ENCODE results near the gene LSS. TPM values are rescaled to one million over a fixed set of nuclear protein-coding genes. Genes with fewer than 3 reads are reported as not detected.

Gene LSS
- total and polyA plus RNA-seq, 4 donors = 27.6 to 194 (median 89.3) TPM

GRCh38 chr21:46199436-46200373 is 28.9 kb downstream of the LSS start:
- no peaks in the 10 kb centered on the region for H3K9me3 ChIP-seq (ENCODE audit: control insufficient read depth in 4 of 4, low read length in 3 of 4)
- H3K4me3 ChIP-seq (ENCODE audit: low read depth in 1 of 3, low read length in 3 of 3) = no peak overlapping the region
- H3K4me1 ChIP-seq (ENCODE audit: control insufficient read depth in 4 of 4, insufficient read depth in 4 of 4, low read length in 3 of 4) = no peaks in the 10 kb centered on the region
- no peaks in the 10 kb centered on the region for H3K27me3 ChIP-seq (ENCODE audit: control insufficient read depth in 4 of 4, insufficient read depth in 4 of 4, low read length in 3 of 4)
- 79% methylated on average over 13 of the region's 13 CpGs for WGBS
- peaks cover 8 to 55% (median 35%) of the 10 kb centered on the region in 4 donors for H3K36me3 ChIP-seq (ENCODE audit: control insufficient read depth in 4 of 4, insufficient read depth in 3 of 4, low read depth in 1 of 4, low read length in 3 of 4)
- no peak for DNase-seq (ENCODE audit: low spot score)
- H3K9ac ChIP-seq (ENCODE audit: low read depth in 1 of 2, low read length in 2 of 2) = no peak overlapping the region
- H3K27ac ChIP-seq (ENCODE audit: low read depth in 1 of 2, low read length in 2 of 2) = no peak overlapping the region
- no peak for TF ChIP-seq FOXA1 (IDR thresholded peaks at IDR 0.05)
- no peak for TF ChIP-seq TAF1 (conservative IDR thresholded peaks at IDR 0.05)

- no peak for DNase-seq (ENCODE audit: low spot score)
- no peak overlapping the region for H3K9ac ChIP-seq (ENCODE audit: low read depth in 1 of 2, low read length in 2 of 2)
- H3K27ac ChIP-seq (ENCODE audit: low read depth in 1 of 2, low read length in 2 of 2) = no peak overlapping the region
- H3K4me1 ChIP-seq (ENCODE audit: control insufficient read depth in 4 of 4, insufficient read depth in 4 of 4, low read length in 3 of 4) = no peaks in the 10 kb centered on the region
- H3K4me3 ChIP-seq (ENCODE audit: low read depth in 1 of 3, low read length in 3 of 3) = no peak overlapping the region
- no peak for TF ChIP-seq SP1 (IDR thresholded peaks at IDR 0.05)
- TF ChIP-seq TAF1 (conservative IDR thresholded peaks at IDR 0.05) = no peak
- no peak for TF ChIP-seq YY1 (IDR thresholded peaks at IDR 0.05)
- TF ChIP-seq FOXA2 (IDR thresholded peaks at IDR 0.05) = no peak
- no peak for TF ChIP-seq CTCF (IDR thresholded peaks at IDR 0.05; ENCODE audit: low read depth, low read length, missing input control)
- no peak for TF ChIP-seq JUND (IDR thresholded peaks at IDR 0.05)
- no peak for TF ChIP-seq GABPA (IDR thresholded peaks at IDR 0.05 in 1 of 2, conservative IDR thresholded peaks at IDR 0.05 in 1 of 2)
- TF ChIP-seq NR2F2 (IDR thresholded peaks at IDR 0.05) = no peak
- no peak for TF ChIP-seq ZBTB33 (IDR thresholded peaks at IDR 0.05)
- no peak for TF ChIP-seq ATF3 (IDR thresholded peaks at IDR 0.05)
- no peak for TF ChIP-seq MAX (IDR thresholded peaks at IDR 0.05)
- TF ChIP-seq FOXA1 (IDR thresholded peaks at IDR 0.05) = no peak
- TF ChIP-seq RXRA (IDR thresholded peaks at IDR 0.05) = no peak
- TF ChIP-seq RAD21 (IDR thresholded peaks at IDR 0.05) = no peak
- TF ChIP-seq HNF4A (conservative IDR thresholded peaks at IDR 0.05) = no peak
- TF ChIP-seq REST (IDR thresholded peaks at IDR 0.05) = no peak
- TF ChIP-seq EGR1 (IDR thresholded peaks at IDR 0.05; ENCODE audit: low read depth in 2 of 2) = no peak
- TF ChIP-seq HNF4G (IDR thresholded peaks at IDR 0.05) = no peak
- H3K27me3 ChIP-seq (ENCODE audit: control insufficient read depth in 4 of 4, insufficient read depth in 4 of 4, low read length in 3 of 4) = no peaks in the 10 kb centered on the region
- H3K36me3 ChIP-seq (ENCODE audit: control insufficient read depth in 4 of 4, insufficient read depth in 3 of 4, low read depth in 1 of 4, low read length in 3 of 4) = peaks cover 13 to 57% (median 44%) of the 10 kb centered on the region in 4 donors
- no peaks in the 10 kb centered on the region for H3K9me3 ChIP-seq (ENCODE audit: control insufficient read depth in 4 of 4, low read length in 3 of 4)
- WGBS = 87% methylated on average over 20 of the region's 20 CpGs
These were observed 31.8 kb downstream of the LSS start for GRCh38 chr21:46196733-46197132.
